ENCODE measurements around the gene IGSF21. TPM values are rescaled to one million over a fixed set of nuclear protein-coding genes. Genes with fewer than 3 reads are reported as not detected.
"Not testable (repeated sequence)": the region's sequence is repeated elsewhere in the genome, so short reads cannot be mapped to it uniquely, and the experiment has no call there.

IGSF21 gene
- total and polyA plus RNA-seq, 10 of the 15 experiments (the other 5 are each of a cell fraction or from before 2014, with no cell fraction given) = 0.03 to 0.49 TPM; not detected in 8

- TF ChIP-seq, protein P1, sequence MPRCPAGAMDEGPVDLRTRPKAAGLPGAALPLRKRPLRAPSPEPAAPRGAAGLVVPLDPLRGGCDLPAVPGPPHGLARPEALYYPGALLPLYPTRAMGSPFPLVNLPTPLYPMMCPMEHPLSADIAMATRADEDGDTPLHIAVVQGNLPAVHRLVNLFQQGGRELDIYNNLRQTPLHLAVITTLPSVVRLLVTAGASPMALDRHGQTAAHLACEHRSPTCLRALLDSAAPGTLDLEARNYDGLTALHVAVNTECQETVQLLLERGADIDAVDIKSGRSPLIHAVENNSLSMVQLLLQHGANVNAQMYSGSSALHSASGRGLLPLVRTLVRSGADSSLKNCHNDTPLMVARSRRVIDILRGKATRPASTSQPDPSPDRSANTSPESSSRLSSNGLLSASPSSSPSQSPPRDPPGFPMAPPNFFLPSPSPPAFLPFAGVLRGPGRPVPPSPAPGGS (IDR thresholded peaks at IDR 0.05; ENCODE audit: borderline replicate concordance, insufficient read depth, low read depth, low read length, poor library complexity, severe bottlenecking) = no peak
- TF ChIP-seq ESRRA (IDR thresholded peaks at IDR 0.05; ENCODE audit: low read length) (no peak), SRF (IDR thresholded peaks at IDR 0.05; ENCODE audit: low read depth in 2 of 2, low read length in 2 of 2) (no peak), RUNX3 (IDR thresholded peaks at IDR 0.05; ENCODE audit: low read length) (no peak), RB1 (IDR thresholded peaks at IDR 0.05; ENCODE audit: borderline replicate concordance) (no peak), SMAD1 (IDR thresholded peaks at IDR 0.05; ENCODE audit: low read depth, partially characterized antibody) (no peak)
- TF ChIP-seq, protein P2, sequence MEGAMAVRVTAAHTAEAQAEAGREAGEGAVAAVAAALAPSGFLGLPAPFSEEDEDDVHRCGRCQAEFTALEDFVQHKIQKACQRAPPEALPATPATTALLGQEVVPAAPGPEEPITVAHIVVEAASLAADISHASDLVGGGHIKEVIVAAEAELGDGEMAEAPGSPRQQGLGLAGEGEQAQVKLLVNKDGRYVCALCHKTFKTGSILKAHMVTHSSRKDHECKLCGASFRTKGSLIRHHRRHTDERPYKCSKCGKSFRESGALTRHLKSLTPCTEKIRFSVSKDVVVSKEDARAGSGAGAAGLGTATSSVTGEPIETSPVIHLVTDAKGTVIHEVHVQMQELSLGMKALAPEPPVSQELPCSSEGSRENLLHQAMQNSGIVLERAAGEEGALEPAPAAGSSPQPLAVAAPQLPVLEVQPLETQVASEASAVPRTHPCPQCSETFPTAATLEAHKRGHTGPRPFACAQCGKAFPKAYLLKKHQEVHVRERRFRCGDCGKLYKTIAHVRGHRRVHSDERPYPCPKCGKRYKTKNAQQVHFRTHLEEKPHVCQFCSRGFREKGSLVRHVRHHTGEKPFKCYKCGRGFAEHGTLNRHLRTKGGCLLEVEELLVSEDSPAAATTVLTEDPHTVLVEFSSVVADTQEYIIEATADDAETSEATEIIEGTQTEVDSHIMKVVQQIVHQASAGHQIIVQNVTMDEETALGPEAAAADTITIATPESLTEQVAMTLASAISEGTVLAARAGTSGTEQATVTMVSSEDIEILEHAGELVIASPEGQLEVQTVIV (IDR thresholded peaks at IDR 0.05; ENCODE audit: borderline replicate concordance, partially characterized antibody) = no peak
Measured at GRCh38 chr1:18365099-18365705, 257.6 kb downstream of the IGSF21 start (continued).

GRCh38 chr1:18372505-18372904, 264.9 kb downstream of the IGSF21 start:
- H3K9me3 ChIP-seq (replicated peaks; ENCODE audit: control insufficient read depth, insufficient read depth, low read length); H3K9ac ChIP-seq (ENCODE audit: control insufficient read depth, insufficient read depth, low read length); in situ Hi-C loops (cut with MboI); H2AFZ ChIP-seq (ENCODE audit: control insufficient read depth, low read depth, low read length); BruUV-seq (replicated peaks); DNase-seq (ENCODE audit: low read depth, low spot score); H3K4me2 ChIP-seq (ENCODE audit: control insufficient read depth, insufficient read depth); H3K4me3 ChIP-seq; H4K20me1 ChIP-seq (ENCODE audit: control insufficient read depth, insufficient read depth); ATAC-seq; H3K79me2 ChIP-seq (ENCODE audit: control insufficient read depth, insufficient read depth, low read length); H3K27ac ChIP-seq (ENCODE audit: control insufficient read depth, insufficient read depth); FAIRE-seq; H3K36me3 ChIP-seq (ENCODE audit: control insufficient read depth in 2 of 2, insufficient read depth in 2 of 2, low read length in 1 of 2); intact Hi-C loops (cut with micrococcal nuclease; ENCODE audit: unreplicated experiment); H3K27me3 ChIP-seq (replicated peaks in 1 of 2; ENCODE audit: control insufficient read depth in 2 of 2, insufficient read depth in 2 of 2, low read length in 1 of 2); H3K4me1 ChIP-seq (ENCODE audit: control insufficient read depth, insufficient read depth, low read length); RAD21 ChIA-PET (ENCODE audit: unreplicated experiment); SMC1A ChIA-PET (ENCODE audit: uncharacterized antibody, unreplicated experiment); POLR2A ChIA-PET: not testable (repeated sequence)
- CTCF ChIA-PET = interaction anchor here (0.7 to 0.8 kb wide), 2 partner anchors 13 to 24 kb away, joined by 3 read pairs; no protein-coding TSS in a partner anchor

All from GM12878 (cell line).